OCI-LY3 (cell line): ENCODE measurements around the gene HOXD3.

ENCODE experiments used
- H2AFZ ChIP-seq: fragments of 200-600, 300-600 bp; shearing (Covaris generic); 2 replicates; pipeline ENCODE4 v1.6.0; 2014; ENCODE audit warnings: antibody characterized with exemption, low read depth, low read length
- H3K27ac ChIP-seq: fragments of 200-600, 300-600 bp; sonication (generic); 2 replicates; pipeline ENCODE4 v1.5.1; 2014; ENCODE audit warnings: mild to moderate bottlenecking, low read length, moderate library complexity, mixed read lengths
- H3K27me3 ChIP-seq: fragments of 200-600, 300-600 bp; sonication (generic); 2 replicates; pipeline ENCODE4 v1.6.1; 2014; ENCODE audit warnings: low read depth, low read length, mixed read lengths
- H3K36me3 ChIP-seq: fragments of 200-600, 300-600 bp; sonication (generic); replicated peaks from 2 replicates; pipeline ENCODE3; 2014; ENCODE audit warnings: low read depth, low read length, mixed read lengths
- H3K4me1 ChIP-seq: fragments of 300-600, 200-600 bp; sonication (generic); 2 replicates; pipeline ENCODE4 v1.6.1; 2014; ENCODE audit warnings: low read length, mixed read lengths
- H3K4me2 ChIP-seq: fragments of 200-600, 300-600 bp; sonication (generic); 2 replicates; pipeline ENCODE4 v1.6.1; 2014; ENCODE audit warnings: low read length, mixed read lengths
- H3K4me3 ChIP-seq: fragments of 300-600, 200-600 bp; sonication (generic); 2 replicates; pipeline ENCODE4 v1.5.1; 2014; ENCODE audit warnings: antibody characterized with exemption, mild to moderate bottlenecking, low read length, moderate library complexity
- H3K79me2 ChIP-seq: fragments of 300-600, 200-600 bp; shearing (Covaris generic); 2 replicates; pipeline ENCODE4 v1.6.1; 2014; ENCODE audit warnings: mild to moderate bottlenecking, low read length, mixed read lengths
- H3K9ac ChIP-seq: fragments of 300-600, 200-600 bp; shearing (Covaris generic); 2 replicates; pipeline ENCODE4 v1.6.0; 2014; ENCODE audit warnings: mild to moderate bottlenecking, low read length, moderate library complexity
- H3K9me3 ChIP-seq: fragments of 200-600, 300-600 bp; shearing (Covaris generic); 2 replicates; pipeline ENCODE4 v1.6.1; 2014; ENCODE audit warnings: low read length, mixed read lengths; ENCODE audit not compliant: insufficient read depth
- H4K20me1 ChIP-seq: fragments of 200-600, 300-600 bp; sonication (generic); 2 replicates; pipeline ENCODE4 v1.6.1; 2016; ENCODE audit warnings: low read length, mixed read lengths; ENCODE audit not compliant: insufficient read depth
- CTCF ChIP-seq: fragments of 200-600, 300-600 bp; sonication (generic); IDR thresholded peaks from 2 replicates; pipeline ENCODE4 v1.5.1; 2014; ENCODE audit warnings: antibody characterized with exemption, low read length, low read depth
- EZH2phosphoT487 ChIP-seq: fragments of 200-600 bp; shearing (Covaris generic); IDR thresholded peaks from 2 replicates; pipeline ENCODE4 v1.6.1; 2018; ENCODE audit warnings: antibody characterized with exemption, mixed run types, low read depth

HOXD3 gene

DNA sequence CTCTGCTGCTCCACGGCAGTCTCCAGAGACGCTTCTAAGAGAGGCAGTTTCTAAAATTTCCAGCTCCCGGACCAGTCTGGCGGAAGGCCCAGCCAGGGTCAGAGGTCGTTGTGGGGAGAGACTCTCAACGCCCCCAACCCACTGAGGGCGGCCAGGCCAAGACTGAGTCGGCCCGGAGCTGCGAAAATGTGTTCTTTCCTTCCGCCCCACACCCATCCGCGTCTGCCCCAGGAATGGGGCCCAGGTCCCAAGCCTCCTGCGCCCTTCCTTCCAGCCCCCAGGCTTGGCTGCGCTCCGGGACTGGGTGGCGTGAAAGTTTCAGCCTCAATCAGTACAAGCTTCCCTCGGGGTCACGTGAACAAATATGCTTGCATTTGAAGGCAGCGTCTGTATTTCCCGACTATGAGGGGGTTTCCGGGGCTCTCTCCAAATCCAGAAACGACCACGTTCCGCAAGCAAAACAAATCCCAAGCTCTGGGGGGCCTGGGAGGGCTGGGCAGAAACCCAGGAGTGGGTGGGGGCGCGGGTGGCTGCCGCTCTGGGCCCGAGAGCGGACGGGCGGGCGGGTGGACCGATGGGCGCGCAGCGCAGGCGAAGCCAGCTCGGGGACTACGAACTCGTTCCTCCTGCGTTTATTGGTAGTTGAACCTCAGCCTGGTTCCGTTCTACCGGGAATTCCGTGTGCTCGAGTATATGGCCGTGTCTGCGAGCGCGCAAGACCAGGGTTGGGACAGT, 3.3 kb downstream of the HOXD3 start:
- Histone ChIP-seq H3K9me3 (no peaks in the 10 kb centered on the region), H3K36me3 (no peaks in the 10 kb centered on the region), H3K4me3 (no peak overlapping the region), H3K27me3 (no peaks in the 10 kb centered on the region), H3K9ac (no peak overlapping the region), H3K27ac (no peak overlapping the region), H3K4me1 (no peaks in the 10 kb centered on the region), H3K4me2 (no peak overlapping the region), H4K20me1 (no peaks in the 10 kb centered on the region), H3K79me2 (no peaks in the 10 kb centered on the region), H2AFZ (no peak overlapping the region)
- TF ChIP-seq EZH2phosphoT487: no peak
- TF ChIP-seq CTCF: no peak

DNA sequence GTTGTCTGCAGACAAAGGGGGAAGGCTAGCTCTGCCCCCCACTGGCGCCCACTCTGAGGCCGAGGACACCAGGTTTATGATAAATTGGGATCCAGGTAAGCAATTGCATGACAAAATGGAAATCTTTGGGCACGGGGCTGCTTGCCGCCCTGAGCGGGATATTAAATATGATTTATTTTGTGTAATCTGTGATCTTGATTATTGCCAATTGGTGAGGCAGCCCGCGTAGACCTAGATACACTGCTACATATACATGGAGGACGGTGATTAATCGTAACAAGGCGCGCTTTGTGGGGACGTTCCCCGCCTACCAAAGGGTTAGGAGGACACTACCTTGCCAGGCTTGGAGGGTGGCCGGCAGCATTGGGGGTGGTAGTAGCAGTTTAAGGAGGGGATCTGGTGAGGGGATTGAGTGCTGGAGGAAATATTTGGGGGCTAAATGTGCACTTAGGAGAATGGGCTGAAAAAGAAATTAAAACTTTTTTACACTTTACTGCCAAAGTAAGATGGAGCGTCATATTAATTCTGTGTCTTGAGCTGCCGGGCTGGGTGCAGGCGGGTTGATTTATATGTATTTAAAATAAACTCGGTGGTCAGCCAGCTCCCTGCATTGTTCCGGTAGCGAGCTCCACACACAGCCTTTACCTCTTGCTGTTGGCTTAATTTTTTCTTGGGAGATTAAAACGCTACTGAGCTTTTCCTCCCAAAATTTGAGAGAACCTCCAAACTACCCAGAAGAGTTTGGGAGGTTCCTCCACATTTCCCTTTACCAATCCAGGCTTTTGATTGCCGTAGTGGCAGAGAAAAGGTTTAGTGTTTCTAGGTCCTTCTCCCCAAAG, 4.1 kb downstream of the HOXD3 start:
- Histone ChIP-seq H3K4me3 (no peak overlapping the region), H3K36me3 (no peaks in the 10 kb centered on the region), H2AFZ (no peak overlapping the region), H3K27me3 (no peaks in the 10 kb centered on the region), H3K9me3 (no peaks in the 10 kb centered on the region), H3K27ac (no peak overlapping the region), H3K9ac (no peak overlapping the region), H3K4me1 (no peaks in the 10 kb centered on the region), H3K79me2 (no peaks in the 10 kb centered on the region), H3K4me2 (no peak overlapping the region), H4K20me1 (no peaks in the 10 kb centered on the region)
- no peak for TF ChIP-seq EZH2phosphoT487

DNA sequence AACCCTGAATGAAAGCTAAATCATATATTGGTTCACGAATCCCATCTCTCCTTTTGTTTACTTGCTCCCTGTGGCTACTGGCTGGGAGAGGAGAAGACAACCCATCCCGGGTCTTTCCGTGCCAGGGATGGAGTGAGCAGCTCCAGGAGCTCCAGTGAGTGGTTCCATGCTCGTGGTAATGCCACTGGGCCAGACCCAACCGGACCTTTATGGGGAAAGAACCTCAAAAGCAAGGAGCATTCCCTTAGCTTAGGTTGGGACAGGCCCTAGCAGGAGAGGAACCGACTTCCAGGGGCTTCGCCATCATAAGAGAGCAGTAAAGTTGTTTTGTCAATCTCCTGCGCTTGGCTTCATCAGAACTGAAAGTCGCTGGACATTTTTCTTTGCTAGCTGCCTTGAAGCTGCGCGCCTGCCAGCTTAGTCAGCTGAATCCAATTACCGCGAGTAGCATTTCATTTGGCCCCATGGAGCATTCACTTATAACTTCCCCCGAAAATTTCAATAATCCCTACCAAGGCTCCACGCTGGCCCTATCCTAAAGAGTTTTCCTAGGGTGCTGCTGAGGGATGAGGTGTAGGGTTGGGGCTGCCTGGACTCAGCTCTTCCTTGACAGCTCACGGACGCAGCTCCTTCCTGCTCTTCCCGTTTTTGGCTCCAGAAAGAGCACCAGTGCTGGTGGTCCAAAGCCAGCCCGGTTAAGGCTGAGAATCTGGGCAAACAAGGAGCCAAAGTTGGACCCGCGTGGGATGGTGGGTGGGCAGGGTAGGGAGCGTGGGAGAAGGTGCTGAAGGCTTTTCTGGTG, 4.9 kb downstream of the HOXD3 start:
- Histone ChIP-seq H3K36me3 (no peaks in the 10 kb centered on the region), H3K9me3 (no peaks in the 10 kb centered on the region), H3K9ac (no peak overlapping the region), H3K4me2 (no peak overlapping the region), H2AFZ (no peak overlapping the region), H3K27ac (no peak overlapping the region), H3K27me3 (peaks cover 3% of the 10 kb centered on the region; the same call in 1 of the 2 replicates), H3K79me2 (no peaks in the 10 kb centered on the region), H3K4me1 (no peaks in the 10 kb centered on the region), H4K20me1 (no peaks in the 10 kb centered on the region), H3K4me3 (no peak overlapping the region)
- TF ChIP-seq EZH2phosphoT487: no peak
- TF ChIP-seq CTCF: no peak

GRCh38 chr2:176162911-176163671, 6.0 kb downstream of the HOXD3 start:
- no peaks in the 10 kb centered on the region for H3K4me1 ChIP-seq
- H3K27me3 ChIP-seq: peaks cover 3% of the 10 kb centered on the region; the same call in 1 of the 2 replicates
- H3K79me2 ChIP-seq: no peaks in the 10 kb centered on the region

More at GRCh38 chr2:176162911-176163671, 6.0 kb downstream of the HOXD3 start:
- H3K9ac ChIP-seq: no peak overlapping the region
- no peaks in the 10 kb centered on the region for H4K20me1 ChIP-seq
- H2AFZ ChIP-seq: no peak overlapping the region
- no peaks in the 10 kb centered on the region for H3K36me3 ChIP-seq
- no peak for TF ChIP-seq CTCF
- TF ChIP-seq EZH2phosphoT487: no peak
- H3K4me2 ChIP-seq: no peak overlapping the region
- no peak overlapping the region for H3K4me3 ChIP-seq
- H3K27ac ChIP-seq: no peak overlapping the region
- H3K9me3 ChIP-seq: no peaks in the 10 kb centered on the region
